Peyer's patch (tissue), 4 donors: Measurements from ENCODE around the gene NIN.

Experiments
- POLR2A ChIP-seq, 2 donors: fragments of 450-650 bp; IDR thresholded peaks; one replicate each; pipeline ENCODE4 v1.5.1; 2017; ENCODE audit warnings: antibody characterized with exemption in 2 of 2, mild to moderate bottlenecking in 2 of 2, moderate library complexity in 2 of 2
- TF ChIP-seq, protein P1 (sequence below), 6 experiments: fragments of 450-650 bp in 4 of 6; fragments of 200-600 bp in 2 of 6; sonication (generic) in 1 of 6; IDR thresholded peaks; one replicate each; pipeline ENCODE4 v1.5.1; 2017 to 2019; ENCODE audit warnings: antibody characterized with exemption in 6 of 6, mild to moderate bottlenecking in 3 of 6, moderate library complexity in 1 of 6

DNA sequence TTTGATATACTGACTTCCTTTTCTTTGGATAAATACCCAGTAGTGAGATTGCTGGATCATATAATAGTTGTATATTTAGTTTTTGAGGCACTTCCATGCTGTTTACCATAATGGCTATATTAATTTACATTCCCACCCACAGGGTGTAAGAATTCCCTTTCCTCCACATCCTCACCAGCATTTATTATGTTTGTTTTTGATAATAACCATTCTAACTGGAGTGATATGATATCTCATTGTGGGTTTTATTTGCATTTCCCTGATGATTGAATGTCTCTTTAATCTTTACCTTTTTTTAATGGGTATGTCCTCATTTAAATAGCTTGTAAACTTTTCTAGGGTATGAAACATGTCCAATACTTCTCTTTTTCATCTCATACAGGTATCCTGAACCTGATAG lies 151.3 kb downstream of the NIN start:
- TF ChIP-seq, protein P1, sequence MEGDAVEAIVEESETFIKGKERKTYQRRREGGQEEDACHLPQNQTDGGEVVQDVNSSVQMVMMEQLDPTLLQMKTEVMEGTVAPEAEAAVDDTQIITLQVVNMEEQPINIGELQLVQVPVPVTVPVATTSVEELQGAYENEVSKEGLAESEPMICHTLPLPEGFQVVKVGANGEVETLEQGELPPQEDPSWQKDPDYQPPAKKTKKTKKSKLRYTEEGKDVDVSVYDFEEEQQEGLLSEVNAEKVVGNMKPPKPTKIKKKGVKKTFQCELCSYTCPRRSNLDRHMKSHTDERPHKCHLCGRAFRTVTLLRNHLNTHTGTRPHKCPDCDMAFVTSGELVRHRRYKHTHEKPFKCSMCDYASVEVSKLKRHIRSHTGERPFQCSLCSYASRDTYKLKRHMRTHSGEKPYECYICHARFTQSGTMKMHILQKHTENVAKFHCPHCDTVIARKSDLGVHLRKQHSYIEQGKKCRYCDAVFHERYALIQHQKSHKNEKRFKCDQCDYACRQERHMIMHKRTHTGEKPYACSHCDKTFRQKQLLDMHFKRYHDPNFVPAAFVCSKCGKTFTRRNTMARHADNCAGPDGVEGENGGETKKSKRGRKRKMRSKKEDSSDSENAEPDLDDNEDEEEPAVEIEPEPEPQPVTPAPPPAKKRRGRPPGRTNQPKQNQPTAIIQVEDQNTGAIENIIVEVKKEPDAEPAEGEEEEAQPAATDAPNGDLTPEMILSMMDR (IDR thresholded peaks at IDR 0.05), result no peak
- no peak for TF ChIP-seq POLR2A (IDR thresholded peaks at IDR 0.05)
